OCI-LY3 (cell line): ENCODE measurements around the gene MAPK14.

Experiments used
- H2AFZ ChIP-seq: fragments of 200-600, 300-600 bp; shearing (Covaris generic); 2 replicates; pipeline ENCODE4 v1.6.0; 2014; ENCODE audit warnings: antibody characterized with exemption, low read depth, low read length
- H3K27ac ChIP-seq: fragments of 200-600, 300-600 bp; sonication (generic); 2 replicates; pipeline ENCODE4 v1.5.1; 2014; ENCODE audit warnings: mild to moderate bottlenecking, low read length, moderate library complexity, mixed read lengths
- H3K27me3 ChIP-seq: fragments of 200-600, 300-600 bp; sonication (generic); 2 replicates; pipeline ENCODE4 v1.6.1; 2014; ENCODE audit warnings: low read depth, low read length, mixed read lengths
- H3K36me3 ChIP-seq: fragments of 200-600, 300-600 bp; sonication (generic); replicated peaks from 2 replicates; pipeline ENCODE3; 2014; ENCODE audit warnings: low read depth, low read length, mixed read lengths
- H3K4me1 ChIP-seq: fragments of 300-600, 200-600 bp; sonication (generic); 2 replicates; pipeline ENCODE4 v1.6.1; 2014; ENCODE audit warnings: low read length, mixed read lengths
- H3K4me2 ChIP-seq: fragments of 200-600, 300-600 bp; sonication (generic); 2 replicates; pipeline ENCODE4 v1.6.1; 2014; ENCODE audit warnings: low read length, mixed read lengths
- H3K4me3 ChIP-seq: fragments of 300-600, 200-600 bp; sonication (generic); 2 replicates; pipeline ENCODE4 v1.5.1; 2014; ENCODE audit warnings: antibody characterized with exemption, mild to moderate bottlenecking, low read length, moderate library complexity
- H3K79me2 ChIP-seq: fragments of 300-600, 200-600 bp; shearing (Covaris generic); 2 replicates; pipeline ENCODE4 v1.6.1; 2014; ENCODE audit warnings: mild to moderate bottlenecking, low read length, mixed read lengths
- H3K9ac ChIP-seq: fragments of 300-600, 200-600 bp; shearing (Covaris generic); 2 replicates; pipeline ENCODE4 v1.6.0; 2014; ENCODE audit warnings: mild to moderate bottlenecking, low read length, moderate library complexity
- H3K9me3 ChIP-seq: fragments of 200-600, 300-600 bp; shearing (Covaris generic); 2 replicates; pipeline ENCODE4 v1.6.1; 2014; ENCODE audit warnings: low read length, mixed read lengths; ENCODE audit not compliant: insufficient read depth
- H4K20me1 ChIP-seq: fragments of 200-600, 300-600 bp; sonication (generic); 2 replicates; pipeline ENCODE4 v1.6.1; 2016; ENCODE audit warnings: low read length, mixed read lengths; ENCODE audit not compliant: insufficient read depth
- EZH2phosphoT487 ChIP-seq: fragments of 200-600 bp; shearing (Covaris generic); IDR thresholded peaks from 2 replicates; pipeline ENCODE4 v1.6.1; 2018; ENCODE audit warnings: antibody characterized with exemption, mixed run types, low read depth
- TF ChIP-seq, protein P1 (sequence below): fragments of 200-600, 300-600 bp; sonication (generic); IDR thresholded peaks from 2 replicates; pipeline ENCODE4 v1.5.1; 2014; ENCODE audit warnings: antibody characterized with exemption, low read length, low read depth

The MAPK14 gene

DNA sequence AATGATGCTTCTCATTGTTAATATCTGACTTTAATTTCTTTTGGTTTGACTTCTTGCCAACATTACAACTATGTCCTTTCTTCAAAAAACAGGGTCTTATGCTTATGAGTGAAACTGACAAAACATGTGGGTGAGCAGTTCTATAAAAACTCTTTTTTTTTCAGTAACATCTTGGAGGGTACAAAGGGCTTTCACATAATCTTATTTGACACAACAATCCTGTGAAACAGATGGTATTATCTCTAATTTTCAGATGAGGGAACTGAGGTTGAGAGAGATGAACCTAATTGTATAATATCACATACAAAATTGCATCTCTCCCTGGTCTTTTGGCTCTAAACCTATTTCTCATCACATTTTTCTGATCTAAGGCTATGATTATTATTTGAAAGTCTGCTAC is 38.3 kb downstream of the MAPK14 start:
- peaks cover 37% of the 10 kb centered on the region for H3K79me2 ChIP-seq
- no peak overlapping the region for H3K4me2 ChIP-seq
- H4K20me1 ChIP-seq, result peaks cover 10% of the 10 kb centered on the region
- peaks cover 14% of the 10 kb centered on the region for H3K4me1 ChIP-seq
- H3K36me3 ChIP-seq, result peaks cover 12% of the 10 kb centered on the region
- TF ChIP-seq, protein P1, sequence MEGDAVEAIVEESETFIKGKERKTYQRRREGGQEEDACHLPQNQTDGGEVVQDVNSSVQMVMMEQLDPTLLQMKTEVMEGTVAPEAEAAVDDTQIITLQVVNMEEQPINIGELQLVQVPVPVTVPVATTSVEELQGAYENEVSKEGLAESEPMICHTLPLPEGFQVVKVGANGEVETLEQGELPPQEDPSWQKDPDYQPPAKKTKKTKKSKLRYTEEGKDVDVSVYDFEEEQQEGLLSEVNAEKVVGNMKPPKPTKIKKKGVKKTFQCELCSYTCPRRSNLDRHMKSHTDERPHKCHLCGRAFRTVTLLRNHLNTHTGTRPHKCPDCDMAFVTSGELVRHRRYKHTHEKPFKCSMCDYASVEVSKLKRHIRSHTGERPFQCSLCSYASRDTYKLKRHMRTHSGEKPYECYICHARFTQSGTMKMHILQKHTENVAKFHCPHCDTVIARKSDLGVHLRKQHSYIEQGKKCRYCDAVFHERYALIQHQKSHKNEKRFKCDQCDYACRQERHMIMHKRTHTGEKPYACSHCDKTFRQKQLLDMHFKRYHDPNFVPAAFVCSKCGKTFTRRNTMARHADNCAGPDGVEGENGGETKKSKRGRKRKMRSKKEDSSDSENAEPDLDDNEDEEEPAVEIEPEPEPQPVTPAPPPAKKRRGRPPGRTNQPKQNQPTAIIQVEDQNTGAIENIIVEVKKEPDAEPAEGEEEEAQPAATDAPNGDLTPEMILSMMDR, result no peak
- TF ChIP-seq EZH2phosphoT487, result no peak
- no peak overlapping the region for H3K4me3 ChIP-seq
- no peak overlapping the region for H2AFZ ChIP-seq
- H3K9ac ChIP-seq, result no peak overlapping the region
- H3K27ac ChIP-seq, result no peak overlapping the region
- no peaks in the 10 kb centered on the region for H3K27me3 ChIP-seq
- no peaks in the 10 kb centered on the region for H3K9me3 ChIP-seq

DNA sequence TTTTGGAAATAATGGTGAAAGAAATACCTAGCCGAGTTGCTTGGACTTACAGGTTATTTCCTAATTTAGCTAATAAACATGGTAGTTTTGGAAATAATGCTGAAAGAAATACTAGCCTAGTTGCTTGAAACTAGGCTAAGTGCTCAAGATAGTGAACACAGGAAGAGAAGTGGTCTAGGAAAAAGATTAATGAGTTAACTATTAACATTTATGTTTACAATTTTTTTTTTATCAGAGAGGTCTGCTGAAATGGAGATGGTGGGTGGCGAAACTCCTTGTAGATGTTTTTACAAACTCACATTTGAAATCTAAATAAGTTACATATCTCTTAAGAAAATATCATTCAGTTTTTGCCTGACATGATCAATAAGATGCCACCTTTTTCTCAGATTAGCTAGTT is 39.2 kb downstream of the MAPK14 start:
- H2AFZ ChIP-seq, result no peak overlapping the region
- H3K79me2 ChIP-seq, result peaks cover 37% of the 10 kb centered on the region
- no peak overlapping the region for H3K4me3 ChIP-seq
- H3K36me3 ChIP-seq, result peaks cover 3% of the 10 kb centered on the region
- H3K4me2 ChIP-seq, result no peak overlapping the region
- TF ChIP-seq, protein P1, result no peak
- no peak for TF ChIP-seq EZH2phosphoT487
- H3K9ac ChIP-seq, result no peak overlapping the region
- no peak overlapping the region for H3K27ac ChIP-seq
- peaks cover 14% of the 10 kb centered on the region for H3K4me1 ChIP-seq
- no peaks in the 10 kb centered on the region for H3K9me3 ChIP-seq
- H4K20me1 ChIP-seq, result peaks cover 10% of the 10 kb centered on the region; the same call in 1 of the 2 replicates
- H3K27me3 ChIP-seq, result no peaks in the 10 kb centered on the region

- no peak for TF ChIP-seq EZH2phosphoT487
- TF ChIP-seq, protein P1, result no peak
- Histone ChIP-seq H3K27me3 (no peaks in the 10 kb centered on the region), H3K79me2 (peaks cover 37% of the 10 kb centered on the region), H3K4me3 (no peak overlapping the region), H4K20me1 (peaks cover 14% of the 10 kb centered on the region; the same call in 1 of the 2 replicates), H2AFZ (no peak overlapping the region), H3K27ac (no peak overlapping the region), H3K9me3 (no peaks in the 10 kb centered on the region), H3K4me2 (no peak overlapping the region), H3K9ac (no peak overlapping the region), H3K36me3 (peaks cover 3% of the 10 kb centered on the region), H3K4me1 (peaks cover 14% of the 10 kb centered on the region)
Observed at GRCh38 chr6:36067374-36068011, 39.9 kb downstream of the MAPK14 start.

DNA sequence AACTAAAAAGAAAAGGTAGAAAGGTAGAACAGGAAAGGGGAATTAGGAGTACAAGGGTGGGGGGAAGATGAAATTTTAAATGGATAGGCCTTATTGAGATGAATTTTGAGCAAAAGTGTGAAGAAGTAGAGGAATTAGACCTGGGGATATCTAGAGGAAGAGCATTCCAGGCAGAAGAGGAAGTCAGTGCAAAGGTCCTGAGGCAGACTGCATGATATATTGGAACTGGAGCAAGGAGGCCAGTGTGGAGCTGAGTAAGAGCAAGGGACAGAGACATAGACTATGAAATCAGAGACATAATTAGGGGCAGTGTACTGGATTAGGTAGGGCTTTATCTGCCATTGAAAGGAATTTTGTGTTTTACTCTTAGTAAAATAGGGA is 40.4 kb downstream of the MAPK14 start:
- TF ChIP-seq, protein P1, result no peak
- Histone ChIP-seq H3K79me2 (peaks cover 37% of the 10 kb centered on the region), H3K9me3 (no peaks in the 10 kb centered on the region), H4K20me1 (peaks cover 14% of the 10 kb centered on the region; the same call in 1 of the 2 replicates), H2AFZ (no peak overlapping the region), H3K9ac (no peak overlapping the region), H3K4me3 (no peak overlapping the region), H3K27me3 (no peaks in the 10 kb centered on the region), H3K4me2 (no peak overlapping the region), H3K36me3 (peaks cover 3% of the 10 kb centered on the region), H3K4me1 (peaks cover 14% of the 10 kb centered on the region), H3K27ac (no peak overlapping the region)
